DMS79 (cell line): ENCODE results near the gene EXD3.
A peak's percentile ranks its signal among the peaks of the same experiment; 100 is the strongest.

Experiments
- DNase-seq: peaks from one replicate; lab custom pipeline; 2025; lab: John Stamatoyannopoulos, UW

Gene EXD3

DNA sequence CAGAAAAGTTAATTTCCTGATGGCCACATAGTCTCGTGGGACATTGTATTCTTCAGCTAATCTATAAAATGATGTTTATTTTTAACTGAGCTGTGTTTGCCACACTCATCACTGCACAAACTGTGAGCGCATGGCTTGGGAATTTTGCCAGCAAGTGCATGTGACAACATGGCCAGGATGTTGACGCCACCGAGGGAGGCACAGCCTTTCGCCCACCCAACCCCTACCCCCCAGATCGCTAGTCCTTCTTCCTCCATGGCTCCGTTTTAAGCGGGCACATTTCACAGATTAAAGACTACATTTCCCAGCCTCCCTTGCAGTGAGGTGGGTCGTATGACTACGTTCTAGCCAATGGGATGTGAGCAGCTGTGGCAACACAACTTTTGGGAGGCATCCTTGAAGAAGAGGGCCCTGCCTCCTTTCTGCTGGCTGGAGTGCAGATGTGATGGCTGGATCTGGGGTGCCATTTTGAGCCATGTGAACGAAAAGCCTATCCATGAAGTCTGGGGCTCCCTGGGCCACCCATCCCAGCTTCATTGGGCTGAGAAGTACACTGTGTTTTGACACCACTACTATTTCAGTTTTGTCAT, 128.8 kb downstream of the EXD3 start:
- DNase-seq: no peak

DNA sequence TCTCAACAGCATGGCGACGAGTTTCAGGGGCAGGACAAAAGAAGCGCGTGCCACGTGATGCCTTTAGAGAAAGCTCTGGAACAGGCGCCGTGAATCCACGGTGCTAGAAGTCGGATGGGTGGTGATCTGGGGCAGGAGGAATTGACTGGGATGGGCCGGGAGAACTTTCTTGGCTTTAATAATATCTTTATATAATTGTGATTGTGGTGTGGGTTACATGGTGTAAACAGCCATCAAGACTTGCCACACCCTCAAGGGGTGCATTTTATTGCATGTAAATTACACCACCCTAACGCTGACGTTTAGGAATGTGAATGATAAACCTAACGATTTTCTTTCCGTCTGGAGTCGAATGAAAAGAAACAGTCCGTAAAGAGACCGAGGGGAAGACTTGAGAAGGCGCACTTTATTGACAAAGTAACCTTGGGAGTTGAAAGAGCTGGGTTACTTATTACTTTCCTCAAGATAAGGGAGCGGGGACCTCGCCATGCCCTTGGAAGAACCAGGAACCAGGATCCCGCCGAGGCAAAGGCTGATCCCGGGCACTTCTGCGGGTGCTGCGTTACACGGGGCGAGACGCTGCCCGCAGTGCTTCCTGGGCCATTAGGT, 129.4 kb downstream of the EXD3 start:
- DNase-seq: no peak

DNA sequence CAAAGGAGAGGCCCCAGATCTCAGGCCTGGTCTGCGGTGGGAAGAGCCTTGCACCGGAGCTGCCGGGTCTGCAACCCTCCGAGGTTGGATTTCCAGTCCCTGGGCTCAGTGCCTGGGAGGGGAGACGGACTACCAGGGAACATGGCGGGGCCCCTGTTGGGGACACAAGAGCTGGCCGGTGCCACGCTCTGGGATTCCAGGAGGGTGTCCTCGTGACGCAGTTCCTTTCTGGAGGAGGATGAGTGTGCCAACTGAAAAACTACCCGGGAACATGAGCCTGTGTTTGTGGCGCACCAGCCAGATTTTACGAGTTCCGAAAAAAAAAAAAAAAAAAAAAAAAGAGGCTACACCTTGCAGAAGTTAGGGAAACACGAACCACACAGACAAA, 129.9 kb downstream of the EXD3 start:
- no peak for DNase-seq

DNA sequence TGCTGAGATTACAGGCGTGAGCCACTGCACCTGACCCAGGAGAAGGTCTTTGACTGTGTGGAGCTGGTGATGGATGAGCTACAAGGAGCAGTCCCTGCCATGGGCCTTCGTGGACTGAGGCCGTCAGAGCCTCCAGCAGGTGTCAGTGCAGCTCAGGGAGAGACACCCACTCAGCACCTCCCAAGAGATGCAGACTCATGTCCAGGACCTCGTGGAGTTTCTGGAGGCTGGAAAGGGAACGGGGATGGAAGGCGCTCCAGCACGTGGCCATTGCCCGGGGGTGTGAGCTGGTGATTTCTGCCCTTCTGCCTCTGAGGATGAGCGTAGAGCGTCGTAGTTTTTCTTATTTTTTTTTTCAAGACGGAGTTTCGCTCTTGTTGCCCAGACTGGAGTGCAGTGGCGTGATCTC, 136.0 kb downstream of the EXD3 start:
- DNase-seq: no peak

DNA sequence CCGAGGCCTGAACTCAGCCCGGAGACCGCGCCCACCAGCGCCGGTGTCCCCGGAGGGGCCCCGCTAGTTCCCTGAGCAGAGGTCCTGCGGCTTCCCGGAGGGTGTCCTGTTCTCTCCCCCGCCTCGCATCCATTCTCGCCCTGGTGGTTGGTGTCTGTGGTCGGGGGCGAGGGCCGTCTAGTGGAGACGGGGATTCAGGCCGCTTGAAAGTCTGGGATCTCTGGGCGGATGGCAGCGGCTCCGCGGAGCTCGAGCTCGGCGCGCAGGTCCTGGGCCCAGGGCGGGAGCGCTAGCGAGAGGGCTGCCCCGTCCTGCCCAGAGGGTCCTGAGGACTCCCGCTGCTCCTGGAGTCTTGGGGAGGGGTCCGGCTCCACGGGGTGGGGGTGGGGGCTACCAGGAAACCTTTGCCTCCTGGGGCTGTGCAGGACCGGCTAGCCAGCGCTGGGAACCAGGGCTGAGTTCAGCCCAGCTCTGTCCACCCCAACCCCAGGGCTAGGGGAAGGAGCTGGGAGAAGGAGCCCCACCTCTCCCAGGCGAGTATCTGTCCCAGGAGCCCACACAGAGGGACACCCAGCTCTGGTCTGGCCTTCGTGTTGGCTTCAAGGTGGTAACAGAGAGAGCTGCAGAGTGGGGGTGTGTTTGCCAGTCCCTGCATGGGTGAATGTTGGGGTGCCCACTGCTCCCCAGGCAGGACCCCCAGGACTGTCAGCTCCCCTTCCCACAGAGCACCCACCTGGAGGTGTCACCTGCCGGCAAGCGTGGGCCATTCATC, 141.4 kb downstream of the EXD3 start:
- no peak for DNase-seq

DNA sequence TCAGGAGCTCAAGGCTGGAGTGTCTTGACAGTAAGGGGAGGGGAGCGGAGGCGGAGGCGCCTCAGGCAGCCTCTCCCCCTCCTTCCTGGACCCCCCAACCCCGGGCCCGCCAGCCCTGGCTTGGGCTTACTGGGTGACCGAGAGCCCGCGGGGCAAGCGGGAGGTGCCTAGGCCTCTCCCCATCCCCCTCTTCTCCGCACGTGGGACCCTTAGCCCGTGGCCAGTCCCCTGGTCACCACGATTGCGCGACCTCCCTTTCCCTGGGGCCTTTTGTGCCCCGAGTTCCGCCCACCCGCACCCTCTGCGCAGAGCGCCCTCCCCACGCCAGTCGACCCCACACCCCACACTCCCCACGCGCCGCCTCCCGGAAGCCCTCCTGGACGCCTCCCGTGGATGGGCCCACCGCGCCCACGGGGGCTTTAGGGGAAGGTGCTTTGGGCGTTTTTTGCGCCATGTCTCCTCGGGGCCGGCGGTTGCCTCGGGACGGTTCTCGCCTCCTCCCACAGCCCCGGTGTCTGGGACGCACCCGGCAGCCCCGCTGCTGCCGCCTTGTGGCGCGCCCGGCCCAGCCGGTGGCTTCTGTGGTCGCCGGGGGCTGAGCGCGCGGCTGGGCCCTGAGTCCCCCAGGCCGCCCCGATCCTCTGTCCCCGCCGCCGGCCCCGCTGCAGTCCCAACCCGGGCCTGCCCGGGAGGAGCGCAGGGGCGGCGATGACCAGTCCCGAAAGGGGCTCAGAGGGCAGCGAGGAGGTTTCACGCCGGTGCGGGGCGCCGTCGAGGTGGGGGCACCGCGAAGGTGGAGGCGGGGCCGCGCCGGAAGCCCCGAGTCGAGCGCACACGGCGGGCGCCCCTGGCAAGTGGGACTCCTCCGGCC, 142.3 kb downstream of the EXD3 start:
- DNase-seq: no peak

DNA sequence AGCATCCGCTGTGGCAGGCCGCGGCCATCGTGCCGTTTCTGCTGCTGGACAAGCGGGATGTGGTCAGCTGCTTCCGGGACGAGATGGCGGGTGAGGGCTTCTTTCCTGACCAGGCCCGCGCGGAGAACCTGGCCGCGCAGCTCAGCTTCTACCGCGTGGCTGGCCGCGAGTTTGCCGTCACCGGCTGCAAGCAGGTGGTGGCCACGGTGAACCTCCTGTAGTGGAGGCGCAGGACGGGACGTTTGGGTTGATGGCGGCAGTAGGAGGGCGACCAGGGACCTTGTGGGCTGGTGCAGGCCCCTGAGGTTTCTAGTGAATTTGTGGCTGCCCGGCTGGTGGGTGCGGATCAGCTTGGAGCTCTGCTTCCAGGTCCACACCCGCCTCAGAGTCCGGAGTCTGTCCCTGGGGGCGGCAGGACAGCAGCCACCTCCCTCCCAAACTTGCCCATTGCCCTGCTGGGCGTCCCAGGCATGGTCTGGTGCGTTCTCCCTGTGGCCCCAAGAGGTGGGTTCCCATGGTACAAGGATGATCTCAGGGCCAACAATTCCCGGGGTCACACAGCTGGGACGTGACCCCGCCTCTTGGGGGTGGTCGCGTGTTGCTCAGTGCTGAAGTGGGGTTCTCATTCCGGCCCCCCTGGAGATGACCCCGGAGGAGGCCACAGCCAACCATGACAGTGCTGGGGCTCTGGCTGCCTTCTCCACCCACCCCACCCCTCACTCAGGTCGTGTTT, 143.1 kb downstream of the EXD3 start:
- no peak for DNase-seq

DNA sequence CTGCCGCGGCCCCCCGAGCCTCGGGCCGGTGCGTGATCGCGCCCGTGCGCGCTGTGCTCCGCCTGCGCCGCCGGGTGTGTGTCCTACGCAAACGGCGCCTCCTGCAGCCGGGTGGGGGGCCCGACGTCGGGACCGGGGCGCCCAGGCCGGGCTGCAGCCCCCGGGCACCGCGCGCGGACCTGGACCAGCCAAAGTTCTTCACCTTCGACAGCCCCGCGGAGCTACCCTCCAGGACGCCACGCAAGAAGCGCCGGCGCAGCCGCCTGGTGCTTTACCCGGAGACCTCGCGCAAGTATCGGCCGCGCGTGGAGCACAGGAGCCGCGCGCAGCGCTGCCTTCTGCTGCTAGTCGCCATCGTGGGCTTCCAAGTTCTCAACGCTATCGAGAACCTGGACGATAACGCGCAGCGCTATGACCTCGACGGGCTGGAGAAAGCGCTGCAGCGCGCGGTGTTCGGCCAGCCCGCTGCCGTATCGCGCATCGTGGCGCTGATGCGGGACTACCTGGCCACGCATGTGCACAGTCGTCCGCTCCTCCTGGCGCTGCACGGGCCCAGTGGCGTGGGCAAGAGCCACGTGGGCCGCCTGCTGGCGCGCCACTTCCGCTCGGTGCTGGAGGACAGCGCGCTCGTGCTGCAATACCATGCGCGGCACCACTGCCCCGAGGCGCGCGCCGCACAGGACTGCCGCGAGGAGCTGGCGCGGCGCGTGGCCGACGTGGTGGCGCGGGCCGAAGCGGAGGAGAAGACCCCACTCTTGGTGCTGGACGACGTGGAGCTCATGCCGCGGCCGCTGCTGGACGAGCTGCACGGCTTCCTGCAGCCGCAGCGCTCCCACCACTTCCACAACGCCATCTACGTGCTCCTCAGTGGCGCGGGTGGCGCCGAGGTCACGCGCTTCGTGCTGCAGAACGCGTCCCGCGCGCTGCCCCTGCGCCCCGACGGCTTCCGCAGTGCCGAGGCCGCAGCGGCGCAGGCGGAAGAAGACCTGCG, 143.9 kb downstream of the EXD3 start:
- no peak for DNase-seq

DNA sequence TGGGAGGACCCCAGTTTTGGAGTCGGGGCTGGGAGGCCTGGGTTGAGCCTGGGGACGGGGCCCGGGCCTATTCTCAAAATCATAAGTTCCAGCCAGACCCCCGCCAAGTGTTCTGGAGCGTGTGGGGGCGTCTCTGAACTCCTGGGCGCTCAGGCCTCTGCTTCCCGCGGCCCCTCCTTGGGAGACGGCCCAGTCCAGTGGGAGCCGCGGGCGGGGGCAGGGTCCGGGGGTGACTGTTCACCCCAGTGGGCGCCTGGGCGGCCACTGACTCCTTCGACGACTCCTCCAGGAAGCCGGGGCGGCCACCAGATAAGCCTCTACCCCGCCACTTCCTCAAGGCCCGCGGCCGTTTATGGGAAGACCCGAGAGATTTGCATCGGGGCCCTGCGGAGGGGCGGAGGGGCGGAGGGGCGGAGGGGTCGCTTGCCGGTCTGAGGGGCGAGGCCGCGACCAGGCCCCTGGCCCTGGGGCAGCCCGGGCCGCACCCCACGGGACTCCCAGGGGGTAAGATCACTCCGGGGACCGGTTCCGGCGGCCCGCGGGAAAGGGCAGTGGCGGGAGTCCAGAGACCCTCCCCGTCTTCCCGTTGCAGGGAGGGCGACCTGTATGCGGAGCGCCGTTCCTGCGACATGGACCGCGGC, 144.8 kb downstream of the EXD3 start:
- no peak for DNase-seq

DNA sequence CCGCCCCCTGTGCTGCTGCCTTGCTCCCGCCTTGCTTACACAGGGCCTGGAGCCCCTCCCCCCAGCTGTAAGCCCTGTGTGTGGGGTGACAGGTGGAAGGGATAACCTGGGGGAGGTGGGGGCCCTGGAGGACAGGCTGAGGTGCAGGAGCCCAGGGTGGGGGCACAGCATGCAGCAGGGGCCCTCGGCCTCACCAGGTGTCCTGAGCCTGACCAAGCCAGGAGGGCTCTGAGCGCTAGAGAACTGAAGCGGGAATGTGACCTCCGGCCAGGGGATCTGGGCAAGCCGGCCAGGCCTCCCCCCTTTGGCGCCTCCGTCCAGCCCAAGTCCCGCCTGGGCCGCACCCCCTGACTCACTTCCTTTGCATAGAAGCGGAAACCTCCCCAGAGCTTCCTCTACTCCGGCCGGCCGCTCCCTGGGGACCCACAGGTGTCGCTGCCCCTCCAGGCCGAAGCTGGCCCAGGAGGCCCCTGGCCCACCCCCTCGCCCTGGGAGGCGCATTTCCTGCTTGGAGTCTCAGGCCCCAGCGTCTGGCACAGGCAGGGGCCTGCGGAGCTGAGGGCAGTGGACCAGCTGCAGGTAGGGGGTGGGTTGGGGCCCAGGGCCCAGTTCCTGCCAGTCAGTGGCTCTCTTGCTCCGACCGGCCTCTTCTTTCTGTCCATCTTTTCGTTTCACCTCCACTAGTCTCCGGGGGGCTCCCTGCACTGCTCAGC, 145.5 kb downstream of the EXD3 start, which contains the start of gene TOR4A:
Gene TOR4A, plus strand, starts transcription at position 398 of the 713 bp plus-strand sequence. CDS start 964 bp downstream, outside the sequence.
- no peak for DNase-seq

DNA sequence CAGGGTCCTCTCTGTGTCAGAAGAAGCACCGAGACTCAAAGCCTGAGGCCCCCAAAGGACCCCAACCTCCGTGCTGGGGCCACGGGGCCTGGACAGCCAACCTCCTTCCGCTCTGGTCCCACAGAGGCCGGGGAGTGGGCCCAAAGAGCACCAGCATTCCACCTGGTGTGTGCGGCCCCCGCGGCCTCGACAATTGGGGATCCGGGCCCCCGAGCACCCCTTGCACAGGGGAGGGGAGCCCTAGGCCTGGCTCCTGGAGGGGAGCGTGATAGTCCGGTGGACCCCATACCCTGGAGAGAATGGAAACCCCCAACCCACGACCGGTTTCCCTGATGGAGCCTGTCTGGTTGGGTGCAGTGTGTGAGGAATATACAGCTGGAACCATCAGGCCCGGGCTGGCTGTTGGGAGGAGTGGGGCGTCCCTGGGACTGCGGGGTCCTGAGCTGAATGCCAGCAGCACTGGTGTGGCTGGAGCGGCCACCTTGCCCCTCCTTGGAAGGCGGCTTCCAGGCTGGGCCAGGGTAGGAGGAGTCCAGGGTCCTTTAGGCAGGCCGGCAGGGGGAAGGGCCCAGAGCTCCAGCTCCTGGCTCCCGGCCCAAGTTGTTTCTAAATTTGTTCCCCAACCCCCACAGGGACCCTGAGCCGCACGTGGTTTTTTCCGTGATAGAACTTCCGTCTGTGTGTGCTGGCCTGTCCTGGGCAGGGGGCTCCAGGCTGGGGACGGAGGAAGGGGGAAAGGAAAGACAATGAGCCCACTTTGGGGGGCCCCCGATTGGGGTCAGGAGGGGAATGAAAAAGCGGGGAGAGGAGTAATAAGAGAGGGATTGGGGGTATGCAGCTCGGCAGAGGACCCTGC, 146.3 kb downstream of the EXD3 start:
- no peak for DNase-seq

DNA sequence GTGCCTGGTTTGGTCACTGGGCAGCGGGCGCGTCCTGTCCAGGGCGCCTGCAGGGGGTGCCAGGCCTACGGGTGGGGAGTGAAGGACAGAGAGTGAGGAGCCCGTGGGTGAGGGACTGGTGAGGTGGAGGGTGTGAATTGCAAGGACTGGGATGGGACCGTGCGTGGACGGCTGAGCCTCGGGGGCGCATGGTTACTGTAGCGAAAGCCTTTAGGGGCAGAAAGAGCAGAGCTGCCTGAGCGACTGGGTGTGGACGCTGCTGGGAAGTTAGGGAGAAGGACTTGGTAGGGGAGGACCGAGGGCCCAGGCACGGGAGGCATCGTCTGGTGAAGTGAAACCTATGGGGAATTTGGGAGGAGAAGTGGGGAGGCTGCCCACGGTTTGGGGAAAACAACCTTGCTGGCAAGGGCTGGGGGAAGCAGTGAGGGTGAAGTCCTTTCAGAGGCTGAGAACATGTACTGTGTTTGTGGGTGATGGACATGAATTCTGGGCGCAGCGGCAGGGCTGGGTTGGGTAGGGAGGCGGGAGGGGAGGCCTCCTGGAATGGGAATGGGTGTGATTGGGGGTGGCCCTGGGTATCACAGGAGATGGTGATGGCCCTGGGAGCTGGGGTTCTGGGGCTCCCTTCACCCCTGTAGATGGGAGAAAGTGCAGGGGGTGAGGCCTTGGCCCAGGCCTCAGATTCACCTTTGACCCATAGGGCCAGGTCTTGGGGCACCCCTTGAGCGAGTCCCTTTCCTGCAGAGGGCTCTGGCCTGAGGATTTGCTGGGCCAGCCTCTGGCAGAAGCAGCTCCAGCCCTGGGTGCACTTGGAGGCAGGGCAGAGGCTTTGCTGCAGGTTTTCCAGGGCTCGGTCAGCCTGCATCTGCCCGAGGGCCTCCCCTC, 147.1 kb downstream of the EXD3 start:
- no peak for DNase-seq

DNA sequence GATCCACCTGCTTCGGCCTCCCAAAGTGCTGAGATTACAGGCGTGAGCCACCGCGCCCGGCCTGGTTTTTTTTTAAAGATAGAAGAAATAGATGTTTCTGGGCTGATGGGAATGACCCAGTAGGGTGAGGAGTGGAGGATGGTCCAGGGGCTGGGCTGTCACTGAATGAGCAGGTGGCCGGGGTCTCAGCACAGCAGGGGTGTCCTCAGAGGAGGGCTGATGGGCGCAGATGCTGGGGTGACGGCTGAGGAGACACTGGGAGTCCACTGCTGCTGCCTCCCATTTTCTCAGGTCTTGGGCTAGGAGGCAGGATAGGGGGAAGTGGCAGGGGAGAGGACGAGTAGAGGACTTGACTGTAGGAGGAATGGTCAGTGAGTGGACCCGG, 147.8 kb downstream of the EXD3 start:
- no peak for DNase-seq

DNA sequence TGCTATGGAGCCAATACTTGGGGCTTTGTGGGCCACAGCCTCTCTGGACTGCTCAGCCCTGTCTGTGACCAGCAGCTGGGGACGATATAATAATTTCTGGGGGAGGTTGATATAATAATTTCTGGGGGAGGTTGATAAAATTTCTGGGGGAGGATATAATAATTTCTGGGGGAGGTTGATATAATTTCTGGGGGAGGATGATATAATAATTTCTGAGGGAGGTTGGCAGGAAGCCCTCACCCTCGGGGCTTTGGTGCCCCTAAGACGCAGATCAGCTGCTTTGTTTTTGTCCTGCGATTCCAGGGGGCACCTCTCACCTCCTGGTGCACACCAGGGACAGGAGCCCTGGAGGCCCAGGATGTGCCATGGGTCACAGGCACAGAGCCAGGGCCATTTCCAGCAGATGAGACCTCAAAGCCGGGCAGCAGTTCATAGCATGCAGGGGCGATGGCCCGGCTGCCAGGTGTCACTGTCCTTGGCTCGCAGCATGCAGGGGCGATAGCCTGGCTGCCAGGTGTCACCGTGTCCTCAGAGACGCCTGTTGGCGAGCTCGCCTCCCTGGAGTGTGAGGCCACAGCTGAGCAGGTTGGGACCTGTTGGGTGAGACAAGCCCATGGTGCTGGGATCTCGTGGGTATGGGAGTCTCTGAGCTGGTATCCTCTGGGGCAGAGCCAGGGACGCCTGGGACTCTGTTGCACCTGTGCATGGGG, 149.2 kb downstream of the EXD3 start:
- peak; percentile 62 for DNase-seq

DNA sequence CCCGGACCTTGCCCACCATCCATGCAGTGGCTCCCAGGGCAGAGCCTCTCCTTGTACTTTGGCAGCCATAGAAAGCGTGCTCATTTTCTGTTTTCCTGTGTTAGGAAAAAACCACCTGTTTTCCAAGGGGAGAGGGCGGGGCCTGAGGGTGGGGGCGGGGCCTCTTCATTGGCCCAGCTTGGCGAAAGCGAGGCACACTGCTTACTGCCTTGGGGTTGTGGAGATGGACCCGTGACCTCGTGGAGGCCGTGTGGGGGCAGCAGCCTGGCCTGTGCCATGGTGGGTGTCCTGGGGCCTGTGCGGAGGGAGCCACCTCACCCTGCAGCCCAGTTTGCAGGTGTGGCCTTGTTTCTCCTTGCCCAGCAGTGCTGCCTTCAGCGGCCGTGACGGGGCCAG, 149.9 kb downstream of the EXD3 start:
- no peak for DNase-seq

DNA sequence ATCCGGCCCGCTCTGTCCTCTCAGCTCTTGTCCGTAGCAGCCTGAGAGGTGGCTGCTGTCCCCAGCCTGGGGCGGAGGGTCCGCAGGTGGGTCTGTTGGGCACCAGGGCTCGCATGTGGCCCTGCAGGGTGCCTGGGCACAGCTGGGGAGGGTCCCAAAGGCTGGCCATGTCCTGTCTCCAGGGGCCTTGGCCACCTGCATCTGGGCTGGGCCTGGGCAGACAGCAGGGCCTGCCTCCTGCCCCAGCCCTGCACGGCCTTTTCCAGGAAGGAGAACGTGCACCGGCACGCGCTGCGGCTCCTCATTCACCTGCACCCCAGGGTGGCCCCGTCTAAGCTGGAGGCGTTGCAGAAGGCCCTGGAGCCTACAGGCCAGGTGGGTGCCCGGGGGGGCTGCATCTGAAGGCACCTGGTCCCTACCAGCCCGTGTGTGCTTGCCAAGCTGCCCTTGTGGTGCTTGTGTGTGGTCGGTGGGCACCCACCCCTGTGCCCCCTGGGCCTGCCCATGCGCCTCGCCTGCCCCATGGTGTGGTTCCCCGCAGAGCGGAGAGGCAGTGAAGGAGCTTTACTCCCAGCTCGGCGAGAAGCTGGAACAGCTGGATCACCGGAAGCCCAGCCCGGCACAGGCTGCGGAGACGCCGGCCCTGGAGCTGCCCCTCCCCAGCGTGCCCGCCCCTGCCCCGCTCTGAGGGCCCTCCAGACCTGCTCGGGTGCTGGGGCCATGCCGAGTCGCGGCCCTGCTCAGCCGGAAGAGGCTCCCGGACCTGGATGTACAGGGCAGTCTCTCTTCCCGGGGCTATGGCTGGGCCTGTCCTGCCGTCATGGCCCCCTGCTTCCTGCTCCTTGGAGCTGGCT, 150.5 kb downstream of the EXD3 start:
- DNase-seq: no peak
